Measurements from ENCODE around the gene ADGRB3.
A peak's percentile ranks its signal among the peaks of the same experiment; 100 is the strongest.

The ADGRB3 gene

DNA sequence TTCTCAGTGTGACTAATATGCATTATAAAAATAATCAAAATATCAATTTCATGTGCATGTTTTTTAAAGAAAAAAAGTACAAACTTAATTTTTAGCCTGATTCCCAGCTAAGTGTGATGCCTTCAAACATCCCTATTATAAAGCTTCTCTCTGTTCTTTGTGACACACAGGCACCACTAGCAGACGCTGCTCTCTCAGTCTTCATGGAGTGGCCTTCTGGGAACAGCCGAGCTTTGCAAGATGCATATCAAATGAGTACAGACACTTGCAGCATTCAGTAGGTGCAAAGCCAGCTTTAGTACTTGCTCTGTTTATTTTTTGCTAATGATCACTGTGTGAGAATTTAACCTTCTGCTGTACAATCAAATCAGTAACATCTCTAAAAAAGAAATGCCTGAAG lies 340.0 kb downstream of the ADGRB3 start:
- no peaks in the 10 kb centered on the region for H4K20me1 ChIP-seq (ENCODE audit: insufficient read depth, low read length)
- no peaks in the 10 kb centered on the region for H3K27me3 ChIP-seq (ENCODE audit: insufficient read depth, low read length)
- no peaks in the 10 kb centered on the region for H3F3A ChIP-seq (ENCODE audit: insufficient read depth, low read length)
- H3K9me2 ChIP-seq (ENCODE audit: low read depth, low read length): no peaks in the 10 kb centered on the region
- H3K4me1 ChIP-seq (ENCODE audit: insufficient read depth, low read length, severe bottlenecking): no peaks in the 10 kb centered on the region
- H3K9ac ChIP-seq (ENCODE audit: low read length): no peak overlapping the region
- no peaks in the 10 kb centered on the region for H3K79me2 ChIP-seq (ENCODE audit: insufficient read depth, low read length)
- no peak overlapping the region for H3K4me2 ChIP-seq (ENCODE audit: low read length)
- no peak overlapping the region for H2AFZ ChIP-seq (ENCODE audit: low read length)
- TF ChIP-seq EZH2 (IDR thresholded peaks at IDR 0.05; ENCODE audit: borderline replicate concordance, low read length): no peak
- TF ChIP-seq, protein P1, sequence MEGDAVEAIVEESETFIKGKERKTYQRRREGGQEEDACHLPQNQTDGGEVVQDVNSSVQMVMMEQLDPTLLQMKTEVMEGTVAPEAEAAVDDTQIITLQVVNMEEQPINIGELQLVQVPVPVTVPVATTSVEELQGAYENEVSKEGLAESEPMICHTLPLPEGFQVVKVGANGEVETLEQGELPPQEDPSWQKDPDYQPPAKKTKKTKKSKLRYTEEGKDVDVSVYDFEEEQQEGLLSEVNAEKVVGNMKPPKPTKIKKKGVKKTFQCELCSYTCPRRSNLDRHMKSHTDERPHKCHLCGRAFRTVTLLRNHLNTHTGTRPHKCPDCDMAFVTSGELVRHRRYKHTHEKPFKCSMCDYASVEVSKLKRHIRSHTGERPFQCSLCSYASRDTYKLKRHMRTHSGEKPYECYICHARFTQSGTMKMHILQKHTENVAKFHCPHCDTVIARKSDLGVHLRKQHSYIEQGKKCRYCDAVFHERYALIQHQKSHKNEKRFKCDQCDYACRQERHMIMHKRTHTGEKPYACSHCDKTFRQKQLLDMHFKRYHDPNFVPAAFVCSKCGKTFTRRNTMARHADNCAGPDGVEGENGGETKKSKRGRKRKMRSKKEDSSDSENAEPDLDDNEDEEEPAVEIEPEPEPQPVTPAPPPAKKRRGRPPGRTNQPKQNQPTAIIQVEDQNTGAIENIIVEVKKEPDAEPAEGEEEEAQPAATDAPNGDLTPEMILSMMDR (IDR thresholded peaks at IDR 0.05; ENCODE audit: low read length): no peak
- no peaks in the 10 kb centered on the region for H3K9me3 ChIP-seq (ENCODE audit: low read length)
- no peaks in the 10 kb centered on the region for H3K36me3 ChIP-seq (ENCODE audit: insufficient read depth, low read length)
- no peak overlapping the region for H3K4me3 ChIP-seq (ENCODE audit: low read depth, low read length, poor library complexity, severe bottlenecking)
- no peak overlapping the region for H3K27ac ChIP-seq (ENCODE audit: low read depth, low read length, poor library complexity, severe bottlenecking)

DNA sequence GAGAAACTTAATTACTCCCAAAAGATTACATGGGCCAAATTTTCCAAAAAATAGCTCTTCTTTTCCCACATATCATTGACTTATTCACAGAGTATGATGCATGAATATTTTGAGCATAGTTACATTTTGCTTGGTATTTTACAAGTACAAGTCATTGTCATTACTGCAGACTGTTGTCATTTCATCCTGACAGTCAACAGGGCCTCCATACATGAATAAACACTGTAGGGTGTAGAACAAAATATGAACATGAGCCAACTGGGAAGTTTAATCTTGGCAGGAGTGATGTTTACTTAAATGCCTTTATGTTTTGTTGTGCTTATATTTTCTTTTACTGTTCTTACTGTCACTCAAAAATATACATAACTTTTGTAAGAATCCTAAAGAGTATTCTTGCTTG lies 340.7 kb downstream of the ADGRB3 start:
- Histone ChIP-seq H3K4me2 (ENCODE audit: low read length) (no peak overlapping the region), H3K9me3 (ENCODE audit: low read length) (no peaks in the 10 kb centered on the region)

DNA sequence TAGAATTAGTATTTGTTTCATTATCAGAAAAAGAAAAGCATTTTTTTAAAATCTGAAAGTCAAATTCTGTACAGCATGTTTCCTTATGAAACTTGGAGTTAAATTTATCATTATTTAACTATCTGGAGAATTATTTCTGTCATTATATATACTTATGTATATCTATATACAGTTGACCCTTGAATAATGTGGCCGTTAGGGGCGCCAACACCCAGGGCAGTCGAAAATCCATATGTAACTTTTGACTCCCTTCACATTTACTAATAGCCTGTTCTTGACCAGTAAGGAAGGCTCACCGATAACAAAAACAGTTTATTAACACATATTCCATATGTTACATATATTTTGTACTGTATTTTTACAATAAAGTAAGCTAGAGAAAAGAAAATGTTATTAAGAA lies 341.2 kb downstream of the ADGRB3 start:
- Histone ChIP-seq H3K9ac (ENCODE audit: low read length) (no peak overlapping the region), H3K36me3 (ENCODE audit: insufficient read depth, low read length) (no peaks in the 10 kb centered on the region), H3K4me1 (ENCODE audit: insufficient read depth, low read length, severe bottlenecking) (no peaks in the 10 kb centered on the region), H3F3A (ENCODE audit: insufficient read depth, low read length) (no peaks in the 10 kb centered on the region), H2AFZ (ENCODE audit: low read length) (no peak overlapping the region), H4K20me1 (ENCODE audit: insufficient read depth, low read length) (no peaks in the 10 kb centered on the region), H3K27ac (ENCODE audit: low read depth, low read length, poor library complexity, severe bottlenecking) (no peak overlapping the region), H3K4me3 (ENCODE audit: low read depth, low read length, poor library complexity, severe bottlenecking) (no peak overlapping the region), H3K27me3 (ENCODE audit: insufficient read depth, low read length) (no peaks in the 10 kb centered on the region), H3K79me2 (ENCODE audit: insufficient read depth, low read length) (no peaks in the 10 kb centered on the region), H3K9me3 (ENCODE audit: low read length) (no peaks in the 10 kb centered on the region), H3K4me2 (ENCODE audit: low read length) (no peak overlapping the region), H3K9me2 (ENCODE audit: low read depth, low read length) (no peaks in the 10 kb centered on the region)
- no peak for TF ChIP-seq EZH2 (IDR thresholded peaks at IDR 0.05; ENCODE audit: borderline replicate concordance, low read length)
- TF ChIP-seq, protein P1 (IDR thresholded peaks at IDR 0.05; ENCODE audit: low read length): peak; percentile 40

More for the DNA sequence above, 340.7 kb downstream of the ADGRB3 start:
- Histone ChIP-seq H3K27me3 (ENCODE audit: insufficient read depth, low read length) (no peaks in the 10 kb centered on the region), H3K79me2 (ENCODE audit: insufficient read depth, low read length) (no peaks in the 10 kb centered on the region), H3K36me3 (ENCODE audit: insufficient read depth, low read length) (no peaks in the 10 kb centered on the region), H3K4me1 (ENCODE audit: insufficient read depth, low read length, severe bottlenecking) (no peaks in the 10 kb centered on the region), H4K20me1 (ENCODE audit: insufficient read depth, low read length) (no peaks in the 10 kb centered on the region), H3K9me2 (ENCODE audit: low read depth, low read length) (no peaks in the 10 kb centered on the region), H3K4me3 (ENCODE audit: low read depth, low read length, poor library complexity, severe bottlenecking) (no peak overlapping the region), H3K9ac (ENCODE audit: low read length) (no peak overlapping the region), H2AFZ (ENCODE audit: low read length) (no peak overlapping the region), H3F3A (ENCODE audit: insufficient read depth, low read length) (no peaks in the 10 kb centered on the region), H3K27ac (ENCODE audit: low read depth, low read length, poor library complexity, severe bottlenecking) (no peak overlapping the region)
- TF ChIP-seq EZH2 (IDR thresholded peaks at IDR 0.05; ENCODE audit: borderline replicate concordance, low read length): no peak
- TF ChIP-seq, protein P1 (IDR thresholded peaks at IDR 0.05; ENCODE audit: low read length): no peak
